T47D (cell line): Measurements from ENCODE around the gene MIB1.
"Not testable (repeated sequence)": the region's sequence is repeated elsewhere in the genome, so short reads cannot be mapped to it uniquely, and the experiment has no call there.

Experiments used
- DNase-seq, 2 experiments: peaks; one replicate each; pipeline versions ENCODE4 v3.0.0 to v3.0.0-alpha.2; 2011 to 2012; ENCODE audit warnings: low read depth in 1 of 2, low spot score in 1 of 2
- JUND ChIP-seq: IDR thresholded peaks from 2 replicates; pipeline ENCODE4 v1.6.1; 2012; ENCODE audit warnings: low read depth
- in situ Hi-C: cut with HindIII; loops from 2 replicates; pipeline ENCODE4 v1.10.0; 2016; ENCODE audit warnings: low sequenced_read_pairs, low pct_unique_long_range_greater_than_20kb

The MIB1 gene

GRCh38 chr18:21757833-21758232 is 17.2 kb downstream of the MIB1 start:
- in situ Hi-C loops: no loop called here
- no peak for DNase-seq
- no peak for TF ChIP-seq JUND

DNA sequence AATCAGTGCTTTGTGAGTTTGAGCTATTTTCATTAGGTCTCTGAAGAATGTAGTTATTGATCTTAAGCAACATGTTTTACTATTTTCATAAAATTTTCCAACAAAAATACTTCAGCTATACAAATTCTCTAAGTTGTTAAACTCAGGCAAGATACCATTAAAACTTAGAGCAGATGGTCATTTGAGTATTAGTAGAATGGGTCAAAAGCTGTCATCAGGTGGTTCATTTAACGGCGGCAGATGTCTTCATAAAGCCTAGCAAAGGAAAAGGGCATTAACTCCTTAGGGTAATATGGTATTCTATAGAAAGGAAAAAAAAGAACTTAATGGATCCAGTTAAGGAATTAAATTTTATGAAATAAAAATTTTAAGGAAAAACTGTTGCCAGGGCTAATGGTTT is 19.2 kb downstream of the MIB1 start:
- no peak for DNase-seq
- no peak for TF ChIP-seq JUND
- in situ Hi-C loops: no loop called here

DNA sequence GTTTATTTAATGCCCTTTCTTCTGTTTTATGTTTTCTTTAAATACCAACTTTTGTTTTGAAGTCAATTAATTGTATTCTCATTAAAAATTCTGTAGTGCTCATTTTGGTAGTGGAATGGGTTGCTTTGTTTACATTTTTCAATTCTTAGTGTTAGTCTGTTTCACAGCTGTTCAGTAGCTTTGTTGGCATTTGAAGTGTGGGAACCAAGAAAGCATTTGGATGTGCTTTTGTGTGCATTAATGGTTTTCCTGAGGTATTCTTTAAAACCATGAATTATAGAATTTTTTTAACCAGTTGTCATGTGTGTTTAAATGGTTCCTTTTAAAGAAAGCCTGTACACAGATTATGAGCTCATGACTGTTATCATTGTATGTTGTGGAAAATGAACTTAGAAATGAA is 19.7 kb downstream of the MIB1 start:
- no peak for DNase-seq
- no peak for TF ChIP-seq JUND
- in situ Hi-C loops: no loop called here

DNA sequence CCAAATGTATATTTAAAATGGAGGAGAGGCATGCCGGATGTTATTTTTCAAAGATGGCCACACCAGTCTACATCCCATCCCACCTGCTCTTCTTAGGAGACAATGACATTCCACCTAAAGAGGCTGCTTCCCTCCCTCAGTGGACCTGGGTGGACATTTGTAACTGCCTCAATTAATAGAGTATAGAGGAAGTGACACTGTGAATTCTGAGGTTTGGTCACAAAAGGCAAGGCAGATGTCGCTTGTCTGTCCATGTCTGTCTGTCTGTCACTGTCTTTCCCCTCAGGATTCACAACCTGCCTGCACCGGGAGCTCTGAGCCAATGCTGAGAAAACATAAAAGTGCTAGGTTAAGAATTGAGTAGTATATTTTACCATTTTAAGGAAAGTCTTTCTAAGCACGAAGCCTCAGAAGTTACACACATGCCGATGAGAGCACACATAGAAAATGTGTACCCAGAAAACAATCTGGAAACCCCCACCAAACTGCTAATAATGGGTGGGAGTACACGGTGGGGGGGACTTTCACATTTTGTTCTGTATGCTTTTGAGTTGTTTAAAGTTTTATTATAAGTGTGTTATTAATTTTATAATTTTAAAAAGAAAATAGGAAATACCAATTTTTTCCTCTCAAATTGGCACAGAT is 21.0 kb downstream of the MIB1 start:
- no peak for TF ChIP-seq JUND
- in situ Hi-C loops: no loop called here
- DNase-seq: no peak

GRCh38 chr18:21762181-21762772 is 21.7 kb downstream of the MIB1 start:
- in situ Hi-C loops: no loop called here
- no peak for DNase-seq
- TF ChIP-seq JUND: no peak

DNA sequence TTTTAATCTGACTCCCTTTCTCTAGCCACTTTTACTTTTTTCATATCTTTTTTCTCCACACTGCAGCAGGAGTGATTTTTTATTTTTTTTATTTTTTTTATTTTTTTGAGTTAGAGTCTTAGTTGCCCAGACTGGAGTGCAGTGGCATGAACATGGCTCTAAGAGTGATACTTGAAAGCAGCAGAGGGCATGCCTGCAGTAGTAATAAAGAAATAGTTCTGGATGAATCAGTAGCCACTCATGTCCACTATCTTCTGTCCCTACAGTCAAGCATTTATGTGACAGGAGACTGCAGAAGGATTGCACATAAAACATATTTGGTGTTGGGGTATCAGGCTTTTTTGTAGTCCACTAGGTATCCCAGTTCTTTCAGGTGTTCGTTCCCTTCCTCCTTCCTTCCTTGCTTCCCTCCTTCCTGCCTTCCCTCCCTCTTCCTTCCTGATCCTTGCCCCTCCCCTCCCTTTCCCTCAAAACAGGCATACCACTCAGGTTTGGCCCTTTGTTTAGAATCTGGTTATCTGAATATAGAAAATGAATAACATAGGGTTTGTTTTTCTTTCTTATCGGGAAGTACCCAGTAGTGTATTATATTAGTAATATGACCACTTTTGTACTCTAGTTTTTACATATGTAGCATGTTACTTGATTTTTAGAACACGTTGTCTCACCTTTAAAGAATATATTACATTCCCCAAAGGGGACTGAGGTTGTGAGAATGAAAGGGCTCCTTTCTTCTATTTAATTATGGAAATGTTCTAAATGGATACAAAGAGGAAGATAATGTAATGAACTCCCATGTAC is 23.5 kb downstream of the MIB1 start:
- no peak for TF ChIP-seq JUND
- no peak for DNase-seq
- in situ Hi-C loops: no loop called here

DNA sequence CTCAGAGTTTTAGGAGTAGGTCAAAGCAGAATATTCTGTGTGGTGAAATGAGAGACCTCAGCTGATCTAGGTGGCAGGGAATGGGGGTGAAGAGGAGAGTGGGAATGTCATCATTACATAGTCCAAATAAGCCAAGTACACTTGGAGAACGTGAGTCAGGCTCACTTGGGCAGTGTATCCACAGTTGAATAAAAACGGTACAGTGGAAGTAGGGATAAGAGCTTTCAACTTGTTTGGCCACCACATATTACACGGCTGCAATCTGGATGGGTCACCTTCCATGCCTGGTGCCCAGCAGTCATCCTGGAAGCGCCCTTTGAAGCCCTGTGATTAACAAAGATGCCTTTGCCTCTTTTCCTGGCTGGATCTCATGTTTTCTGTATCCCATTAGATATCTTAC is 28.6 kb downstream of the MIB1 start:
- DNase-seq: no peak
- TF ChIP-seq JUND: no peak
- in situ Hi-C loops: no loop called here

- DNase-seq: no peak
- TF ChIP-seq JUND: no peak
- in situ Hi-C loops: no loop called here
These were observed 34.1 kb downstream of the MIB1 start for GRCh38 chr18:21774722-21775121.

- DNase-seq: peak in 1 of 2 experiments; percentile 4
- in situ Hi-C loops: no loop called here
- TF ChIP-seq JUND: no peak
These were observed 37.2 kb downstream of the MIB1 start for GRCh38 chr18:21777814-21778213.

GRCh38 chr18:21786526-21786925 is 45.9 kb downstream of the MIB1 start:
- in situ Hi-C loops: no loop called here
- no peak for DNase-seq
- TF ChIP-seq JUND: no peak

GRCh38 chr18:21796089-21796488 is 55.5 kb downstream of the MIB1 start:
- in situ Hi-C loops: not testable (repeated sequence)

GRCh38 chr18:21798126-21798525 is 57.5 kb downstream of the MIB1 start:
- in situ Hi-C loops: no loop called here
- no peak for TF ChIP-seq JUND
- no peak for DNase-seq

More at GRCh38 chr18:21796089-21796488, 55.5 kb downstream of the MIB1 start:
- not testable (repeated sequence) for DNase-seq

DNA sequence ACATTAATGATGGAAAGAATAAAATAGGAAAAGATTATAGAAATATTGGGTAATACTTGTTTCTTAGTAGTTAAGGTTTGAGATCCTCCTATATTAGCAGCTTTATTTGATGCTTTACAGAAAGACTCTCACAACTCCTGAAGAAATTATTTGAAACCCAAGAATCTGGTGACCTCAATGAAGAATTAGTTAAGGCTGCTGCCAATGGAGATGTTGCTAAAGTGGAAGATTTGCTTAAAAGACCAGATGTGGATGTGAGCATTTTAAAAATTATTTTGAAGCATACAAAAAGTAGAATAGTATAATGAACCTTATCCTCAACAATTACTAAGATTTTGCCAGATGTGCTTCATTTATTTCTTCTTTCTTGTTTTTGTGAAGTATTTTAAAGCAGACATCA is 59.1 kb downstream of the MIB1 start:
- in situ Hi-C loops: no loop called here
- no peak for TF ChIP-seq JUND
- no peak for DNase-seq
